HepG2 (cell line): Measurements from ENCODE around the gene ARHGEF10L. TPM values are rescaled to one million over a fixed set of nuclear protein-coding genes. Genes with fewer than 3 reads are reported as not detected.

Source experiments
- ELF4 ChIP-seq: sonication (generic); formaldehyde crosslinking; IDR thresholded peaks from 2 replicates; pipeline ENCODE4 v1.5.0; 2020; ENCODE audit warnings: missing genetic modification reagents, mild to moderate bottlenecking, moderate library complexity, borderline replicate concordance
- KDM5A ChIP-seq: fragments of 200-600 bp; sonication (generic); IDR thresholded peaks from 2 replicates; pipeline ENCODE4 v1.7.0; 2018; ENCODE audit warnings: antibody characterized with exemption, mild to moderate bottlenecking, low read length, borderline replicate concordance
- MED8 ChIP-seq: sonication (generic); formaldehyde crosslinking; IDR thresholded peaks from 2 replicates; pipeline ENCODE4 v1.8.1; 2023; ENCODE audit warnings: mild to moderate bottlenecking, missing genetic modification reagents; ENCODE audit not compliant: insufficient replicate concordance
- MLLT10 ChIP-seq: sonication (generic); formaldehyde crosslinking; IDR thresholded peaks from 2 replicates; pipeline ENCODE4 v1.4.0; 2020; ENCODE audit warnings: missing genetic modification reagents
- MXD4 ChIP-seq: IDR thresholded peaks from 2 replicates; pipeline ENCODE4 v1.6.1; 2016; ENCODE audit warnings: mild to moderate bottlenecking, missing biosample characterization, missing genetic modification reagents
- NR2F6 ChIP-seq, 2 experiments: IDR thresholded peaks; 2 replicates each; pipeline ENCODE4 v1.6.1; 2016; ENCODE audit warnings: antibody characterized with exemption in 1 of 2, mild to moderate bottlenecking in 1 of 2
- SIN3B ChIP-seq: fragments of 150-350 bp; IDR thresholded peaks from 2 replicates; pipeline ENCODE4 v1.6.1; 2014; ENCODE audit warnings: low read length
- ZBTB7B ChIP-seq: sonication (generic); formaldehyde crosslinking; IDR thresholded peaks from 2 replicates; pipeline ENCODE4 v1.4.0; 2020; ENCODE audit warnings: missing genetic modification reagents
- ZNF136 ChIP-seq: sonication (generic); formaldehyde crosslinking; IDR thresholded peaks from 2 replicates; pipeline ENCODE4 v1.8.1; 2022; ENCODE audit warnings: low read depth, mild to moderate bottlenecking, moderate library complexity, missing genetic modification reagents
- ZNF17 ChIP-seq: sonication (generic); formaldehyde crosslinking; IDR thresholded peaks from 2 replicates; pipeline ENCODE4 v1.5.0; 2020; ENCODE audit warnings: mild to moderate bottlenecking, missing genetic modification reagents
- ZNF205 ChIP-seq: IDR thresholded peaks from 2 replicates; pipeline ENCODE4 v1.6.1; 2018; ENCODE audit warnings: missing biosample characterization, missing genetic modification reagents
- ZNF263 ChIP-seq: sonication (generic); formaldehyde crosslinking; IDR thresholded peaks from 2 replicates; pipeline ENCODE4 v1.4.0; 2020; ENCODE audit warnings: missing genetic modification reagents
- ZNF296 ChIP-seq: sonication (generic); formaldehyde crosslinking; conservative IDR thresholded peaks from 2 replicates; pipeline ENCODE4 v1.5.0; 2020; ENCODE audit warnings: mild to moderate bottlenecking, missing genetic modification reagents
- ZNF337 ChIP-seq: sonication (generic); formaldehyde crosslinking; IDR thresholded peaks from 2 replicates; pipeline ENCODE4 v1.5.1; 2020; ENCODE audit warnings: missing genetic modification reagents, low read depth, mild to moderate bottlenecking, borderline replicate concordance
- ZNF354B ChIP-seq: sonication (generic); formaldehyde crosslinking; IDR thresholded peaks from 2 replicates; pipeline ENCODE4 v1.8.0; 2022; ENCODE audit warnings: mild to moderate bottlenecking, missing genetic modification reagents
- ZNF367 ChIP-seq: sonication (generic); formaldehyde crosslinking; IDR thresholded peaks from 2 replicates; pipeline ENCODE4 v1.4.0; 2020; ENCODE audit warnings: missing genetic modification reagents, borderline replicate concordance
- ZNF619 ChIP-seq: sonication (generic); formaldehyde crosslinking; IDR thresholded peaks from 2 replicates; pipeline ENCODE4 v1.4.0; 2020; ENCODE audit warnings: mild to moderate bottlenecking, missing genetic modification reagents
- ZNF670 ChIP-seq: sonication (generic); formaldehyde crosslinking; IDR thresholded peaks from 2 replicates; pipeline ENCODE4 v1.8.0; 2022; ENCODE audit warnings: mild to moderate bottlenecking, missing genetic modification reagents, borderline replicate concordance
- polyA plus RNA-seq, 8 experiments: library from polyadenylated mRNA; depleted of rRNA in 3 of 8; stranded (reverse) in 7 of 8; unstranded in 1 of 8; fragments of >200 nt; fragmentation: Illumina TruSeq in 4 of 8; extraction: Trizol in 4 of 8; gene quantifications; 2 replicates each; pipeline versions ENCODE4 v1.2.1 to v1.2.3, GENCODE V29; 2011 to 2016; ENCODE audit warnings: low read depth in 4 of 8, missing spikeins in 1 of 8, mixed read lengths in 1 of 8; ENCODE audit not compliant: insufficient read depth in 1 of 8
- total RNA-seq, 5 experiments: library from RNA; depleted of rRNA; stranded (reverse); fragments of >200 nt; fragmentation: Illumina TruSeq; extraction: Trizol; gene quantifications; 2 replicates each; pipeline ENCODE4 v1.2.3, GENCODE V29; 2016; ENCODE audit warnings: low read depth in 1 of 5
- TF ChIP-seq, protein P1 (sequence below): IDR thresholded peaks from 2 replicates; pipeline ENCODE4 v1.6.1; 2012; ENCODE audit warnings: inconsistent platforms
- TF ChIP-seq, protein P2 (sequence below): sonication (generic); formaldehyde crosslinking; conservative IDR thresholded peaks from 2 replicates; pipeline ENCODE4 v1.4.0; 2020; ENCODE audit warnings: missing genetic modification reagents
- TF ChIP-seq, protein P3 (sequence below): IDR thresholded peaks from 2 replicates; pipeline ENCODE4 v1.6.1; 2016; ENCODE audit warnings: low read depth, control low read depth
- TF ChIP-seq, protein P4 (sequence below): sonication (generic); formaldehyde crosslinking; IDR thresholded peaks from 2 replicates; pipeline ENCODE4 v1.5.0; 2020; ENCODE audit warnings: missing genetic modification reagents

Gene ARHGEF10L
- total and polyA plus RNA-seq, 2 of the 13 experiments (the other 11 are each of a cell fraction or from before 2014, with no cell fraction given) = 46.5 to 78.3 TPM

DNA sequence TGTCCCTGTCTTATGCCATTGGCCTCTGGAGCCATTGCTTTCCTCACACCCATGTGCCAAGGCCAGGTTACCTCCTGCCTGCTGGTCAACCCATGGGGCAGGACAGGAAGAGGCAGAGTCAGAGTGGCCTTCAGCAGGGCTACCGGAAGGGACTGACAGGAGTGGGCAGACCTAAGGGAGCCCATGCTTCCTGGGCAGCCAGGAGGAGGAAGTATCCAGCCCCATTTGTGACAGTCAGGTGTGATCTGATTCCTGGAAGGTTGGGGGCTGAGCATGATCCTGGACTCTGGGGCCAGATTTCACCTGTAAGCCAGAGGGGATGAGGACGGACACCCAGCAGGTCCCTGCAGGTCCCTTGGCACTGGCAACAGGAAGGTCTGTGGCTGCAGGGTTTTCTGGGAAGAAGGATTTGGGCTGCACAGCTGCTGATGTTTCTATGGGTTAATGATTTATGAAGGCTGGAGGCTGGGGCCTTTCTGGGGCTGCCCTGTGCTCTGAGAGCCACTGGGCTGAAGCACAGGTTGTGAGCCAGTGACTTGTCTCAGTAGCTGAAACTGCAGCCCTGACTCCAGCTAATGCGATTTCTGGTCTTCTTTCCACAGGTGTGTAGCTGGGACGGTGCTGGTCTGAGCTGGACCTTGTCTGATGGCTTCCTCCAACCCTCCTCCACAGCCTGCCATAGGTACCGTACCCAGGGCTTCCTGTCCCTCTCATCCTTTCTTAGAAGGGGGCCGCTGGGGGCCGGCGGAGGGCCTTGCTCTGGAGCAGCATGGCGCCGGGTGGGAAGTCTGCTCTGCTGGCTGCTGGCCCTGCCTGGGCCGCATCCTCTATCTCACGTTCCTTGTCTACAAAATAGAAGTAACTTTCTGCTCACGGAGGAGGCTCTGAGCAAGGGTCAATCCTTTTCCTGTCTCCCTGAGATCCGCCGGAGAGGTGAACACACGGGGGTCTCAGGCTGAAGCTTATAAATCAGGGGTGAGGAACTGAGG, 40.7 kb downstream of the ARHGEF10L start (continued):
- TF ChIP-seq ZNF205 (CRISPR knock-in tag) = peak; percentile 14; the same call in 1 of the 2 replicates
- TF ChIP-seq, protein P1, sequence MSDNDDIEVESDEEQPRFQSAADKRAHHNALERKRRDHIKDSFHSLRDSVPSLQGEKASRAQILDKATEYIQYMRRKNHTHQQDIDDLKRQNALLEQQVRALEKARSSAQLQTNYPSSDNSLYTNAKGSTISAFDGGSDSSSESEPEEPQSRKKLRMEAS = peak; percentile 76
- TF ChIP-seq MXD4 (CRISPR knock-in tag) = peak; percentile 56
- TF ChIP-seq ZNF670 (CRISPR knock-in tag) = no peak
- TF ChIP-seq, protein P2, sequence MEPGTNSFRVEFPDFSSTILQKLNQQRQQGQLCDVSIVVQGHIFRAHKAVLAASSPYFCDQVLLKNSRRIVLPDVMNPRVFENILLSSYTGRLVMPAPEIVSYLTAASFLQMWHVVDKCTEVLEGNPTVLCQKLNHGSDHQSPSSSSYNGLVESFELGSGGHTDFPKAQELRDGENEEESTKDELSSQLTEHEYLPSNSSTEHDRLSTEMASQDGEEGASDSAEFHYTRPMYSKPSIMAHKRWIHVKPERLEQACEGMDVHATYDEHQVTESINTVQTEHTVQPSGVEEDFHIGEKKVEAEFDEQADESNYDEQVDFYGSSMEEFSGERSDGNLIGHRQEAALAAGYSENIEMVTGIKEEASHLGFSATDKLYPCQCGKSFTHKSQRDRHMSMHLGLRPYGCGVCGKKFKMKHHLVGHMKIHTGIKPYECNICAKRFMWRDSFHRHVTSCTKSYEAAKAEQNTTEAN = peak; percentile 75
- TF ChIP-seq ZNF337 (CRISPR knock-in tag) = no peak
- no peak for TF ChIP-seq ELF4 (CRISPR knock-in tag)
- no peak; the same call in 1 of the 2 replicates for TF ChIP-seq ZNF136
- TF ChIP-seq ZBTB7B (CRISPR knock-in tag) = peak; percentile 12; the same call in 1 of the 2 replicates
- TF ChIP-seq, protein P3, sequence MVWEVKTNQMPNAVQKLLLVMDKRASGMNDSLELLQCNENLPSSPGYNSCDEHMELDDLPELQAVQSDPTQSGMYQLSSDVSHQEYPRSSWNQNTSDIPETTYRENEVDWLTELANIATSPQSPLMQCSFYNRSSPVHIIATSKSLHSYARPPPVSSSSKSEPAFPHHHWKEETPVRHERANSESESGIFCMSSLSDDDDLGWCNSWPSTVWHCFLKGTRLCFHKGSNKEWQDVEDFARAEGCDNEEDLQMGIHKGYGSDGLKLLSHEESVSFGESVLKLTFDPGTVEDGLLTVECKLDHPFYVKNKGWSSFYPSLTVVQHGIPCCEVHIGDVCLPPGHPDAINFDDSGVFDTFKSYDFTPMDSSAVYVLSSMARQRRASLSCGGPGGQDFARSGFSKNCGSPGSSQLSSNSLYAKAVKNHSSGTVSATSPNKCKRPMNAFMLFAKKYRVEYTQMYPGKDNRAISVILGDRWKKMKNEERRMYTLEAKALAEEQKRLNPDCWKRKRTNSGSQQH (CRISPR knock-in tag) = 0 out of 2 replicates have a peak, but pooled peaks have one; percentile 34
- TF ChIP-seq MLLT10 = no peak
- peak; percentile 61; the same call in 1 of the 2 replicates for TF ChIP-seq ZNF367 (CRISPR knock-in tag)
- TF ChIP-seq ZNF354B (CRISPR knock-in tag) = peak; percentile 89
- peak; percentile 68 for TF ChIP-seq ZNF296 (CRISPR knock-in tag)
- peak; percentile 53; the same call in 1 of the 2 replicates for TF ChIP-seq KDM5A
- peak; percentile 71; the same call in 1 of the 2 replicates for TF ChIP-seq ZNF619
- TF ChIP-seq ZNF263 = 0 out of 2 replicates have a peak, but pooled peaks have one; percentile 43
- TF ChIP-seq NR2F6 (IDR thresholded peaks at IDR 0.05) = peak; percentile 15; the same call in 1 of the 2 replicates
- TF ChIP-seq NR2F6 (CRISPR knock-in tag; IDR thresholded peaks at IDR 0.05) = peak; percentile 34; the same call in 1 of the 2 replicates
- no peak for TF ChIP-seq MED8 (CRISPR knock-in tag)
- TF ChIP-seq SIN3B = no peak
- TF ChIP-seq, protein P4, sequence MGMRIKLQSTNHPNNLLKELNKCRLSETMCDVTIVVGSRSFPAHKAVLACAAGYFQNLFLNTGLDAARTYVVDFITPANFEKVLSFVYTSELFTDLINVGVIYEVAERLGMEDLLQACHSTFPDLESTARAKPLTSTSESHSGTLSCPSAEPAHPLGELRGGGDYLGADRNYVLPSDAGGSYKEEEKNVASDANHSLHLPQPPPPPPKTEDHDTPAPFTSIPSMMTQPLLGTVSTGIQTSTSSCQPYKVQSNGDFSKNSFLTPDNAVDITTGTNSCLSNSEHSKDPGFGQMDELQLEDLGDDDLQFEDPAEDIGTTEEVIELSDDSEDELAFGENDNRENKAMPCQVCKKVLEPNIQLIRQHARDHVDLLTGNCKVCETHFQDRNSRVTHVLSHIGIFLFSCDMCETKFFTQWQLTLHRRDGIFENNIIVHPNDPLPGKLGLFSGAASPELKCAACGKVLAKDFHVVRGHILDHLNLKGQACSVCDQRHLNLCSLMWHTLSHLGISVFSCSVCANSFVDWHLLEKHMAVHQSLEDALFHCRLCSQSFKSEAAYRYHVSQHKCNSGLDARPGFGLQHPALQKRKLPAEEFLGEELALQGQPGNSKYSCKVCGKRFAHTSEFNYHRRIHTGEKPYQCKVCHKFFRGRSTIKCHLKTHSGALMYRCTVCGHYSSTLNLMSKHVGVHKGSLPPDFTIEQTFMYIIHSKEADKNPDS = peak; percentile 51; the same call in 1 of the 2 replicates
- TF ChIP-seq ZNF17 (CRISPR knock-in tag) = no peak
